WTC11 (cell line): ENCODE data around the gene OR4N5.

Experiments used
- CREM ChIP-seq: sonication (generic); formaldehyde crosslinking; IDR thresholded peaks from 2 replicates; pipeline ENCODE4 v1.8.1; 2022; ENCODE audit warnings: mild to moderate bottlenecking, missing genetic modification reagents, moderate library complexity
- NFYB ChIP-seq: sonication (generic); formaldehyde crosslinking; conservative IDR thresholded peaks from 2 replicates; pipeline ENCODE4 v1.8.0; 2022; ENCODE audit warnings: low read depth, missing genetic modification reagents
- NR1H2 ChIP-seq: sonication (generic); formaldehyde crosslinking; IDR thresholded peaks from 2 replicates; pipeline ENCODE4 v1.9.0; 2021; ENCODE audit warnings: mild to moderate bottlenecking, moderate library complexity, missing genetic modification reagents
- SP1 ChIP-seq: sonication (generic); formaldehyde crosslinking; conservative IDR thresholded peaks from 2 replicates; pipeline ENCODE4 v1.8.1; 2022; ENCODE audit warnings: missing genetic modification reagents
- TCF7 ChIP-seq: sonication (generic); formaldehyde crosslinking; IDR thresholded peaks from 2 replicates; pipeline ENCODE4 v1.8.0; 2022; ENCODE audit warnings: mild to moderate bottlenecking, low read depth, missing genetic modification reagents, moderate library complexity
- ZNF232 ChIP-seq: sonication (generic); formaldehyde crosslinking; IDR thresholded peaks from 2 replicates; pipeline ENCODE4 v1.8.0; 2022; ENCODE audit warnings: mild to moderate bottlenecking, missing genetic modification reagents
- TF ChIP-seq, protein P1 (sequence below): fragments of 200-600 bp; IDR thresholded peaks from 2 replicates; pipeline ENCODE4 v1.8.0; 2022; ENCODE audit warnings: antibody characterized with exemption
- TF ChIP-seq, protein P2 (sequence below): sonication (generic); formaldehyde crosslinking; IDR thresholded peaks from 2 replicates; pipeline ENCODE4 v1.8.0; 2022; ENCODE audit warnings: mild to moderate bottlenecking, missing genetic modification reagents
- TF ChIP-seq, protein P3 (sequence below): sonication (generic); formaldehyde crosslinking; IDR thresholded peaks from 2 replicates; pipeline ENCODE4 v1.8.0; 2022; ENCODE audit warnings: mild to moderate bottlenecking, missing genetic modification reagents
- TF ChIP-seq, protein P4 (sequence below): sonication (generic); formaldehyde crosslinking; IDR thresholded peaks from 2 replicates; pipeline ENCODE4 v1.8.0; 2022; ENCODE audit warnings: mild to moderate bottlenecking, missing genetic modification reagents

DNA sequence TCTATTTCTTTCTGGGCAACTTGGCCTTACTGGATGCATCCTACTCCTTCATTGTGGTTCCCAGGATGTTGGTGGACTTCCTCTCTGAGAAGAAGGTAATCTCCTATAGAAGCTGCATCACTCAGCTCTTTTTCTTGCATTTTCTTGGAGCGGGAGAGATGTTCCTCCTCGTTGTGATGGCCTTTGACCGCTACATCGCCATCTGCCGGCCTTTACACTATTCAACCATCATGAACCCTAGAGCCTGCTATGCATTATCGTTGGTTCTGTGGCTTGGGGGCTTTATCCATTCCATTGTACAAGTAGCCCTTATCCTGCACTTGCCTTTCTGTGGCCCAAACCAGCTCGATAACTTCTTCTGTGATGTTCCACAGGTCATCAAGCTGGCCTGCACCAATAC is 5.3 kb downstream of the OR4N5 start:
- TF ChIP-seq CREM (CRISPR knock-in tag), result no peak
- TF ChIP-seq, protein P1, sequence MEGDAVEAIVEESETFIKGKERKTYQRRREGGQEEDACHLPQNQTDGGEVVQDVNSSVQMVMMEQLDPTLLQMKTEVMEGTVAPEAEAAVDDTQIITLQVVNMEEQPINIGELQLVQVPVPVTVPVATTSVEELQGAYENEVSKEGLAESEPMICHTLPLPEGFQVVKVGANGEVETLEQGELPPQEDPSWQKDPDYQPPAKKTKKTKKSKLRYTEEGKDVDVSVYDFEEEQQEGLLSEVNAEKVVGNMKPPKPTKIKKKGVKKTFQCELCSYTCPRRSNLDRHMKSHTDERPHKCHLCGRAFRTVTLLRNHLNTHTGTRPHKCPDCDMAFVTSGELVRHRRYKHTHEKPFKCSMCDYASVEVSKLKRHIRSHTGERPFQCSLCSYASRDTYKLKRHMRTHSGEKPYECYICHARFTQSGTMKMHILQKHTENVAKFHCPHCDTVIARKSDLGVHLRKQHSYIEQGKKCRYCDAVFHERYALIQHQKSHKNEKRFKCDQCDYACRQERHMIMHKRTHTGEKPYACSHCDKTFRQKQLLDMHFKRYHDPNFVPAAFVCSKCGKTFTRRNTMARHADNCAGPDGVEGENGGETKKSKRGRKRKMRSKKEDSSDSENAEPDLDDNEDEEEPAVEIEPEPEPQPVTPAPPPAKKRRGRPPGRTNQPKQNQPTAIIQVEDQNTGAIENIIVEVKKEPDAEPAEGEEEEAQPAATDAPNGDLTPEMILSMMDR, result no peak
- no peak for TF ChIP-seq NR1H2
- TF ChIP-seq, protein P2, sequence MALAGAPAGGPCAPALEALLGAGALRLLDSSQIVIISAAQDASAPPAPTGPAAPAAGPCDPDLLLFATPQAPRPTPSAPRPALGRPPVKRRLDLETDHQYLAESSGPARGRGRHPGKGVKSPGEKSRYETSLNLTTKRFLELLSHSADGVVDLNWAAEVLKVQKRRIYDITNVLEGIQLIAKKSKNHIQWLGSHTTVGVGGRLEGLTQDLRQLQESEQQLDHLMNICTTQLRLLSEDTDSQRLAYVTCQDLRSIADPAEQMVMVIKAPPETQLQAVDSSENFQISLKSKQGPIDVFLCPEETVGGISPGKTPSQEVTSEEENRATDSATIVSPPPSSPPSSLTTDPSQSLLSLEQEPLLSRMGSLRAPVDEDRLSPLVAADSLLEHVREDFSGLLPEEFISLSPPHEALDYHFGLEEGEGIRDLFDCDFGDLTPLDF (CRISPR knock-in tag), result no peak
- TF ChIP-seq, protein P3, sequence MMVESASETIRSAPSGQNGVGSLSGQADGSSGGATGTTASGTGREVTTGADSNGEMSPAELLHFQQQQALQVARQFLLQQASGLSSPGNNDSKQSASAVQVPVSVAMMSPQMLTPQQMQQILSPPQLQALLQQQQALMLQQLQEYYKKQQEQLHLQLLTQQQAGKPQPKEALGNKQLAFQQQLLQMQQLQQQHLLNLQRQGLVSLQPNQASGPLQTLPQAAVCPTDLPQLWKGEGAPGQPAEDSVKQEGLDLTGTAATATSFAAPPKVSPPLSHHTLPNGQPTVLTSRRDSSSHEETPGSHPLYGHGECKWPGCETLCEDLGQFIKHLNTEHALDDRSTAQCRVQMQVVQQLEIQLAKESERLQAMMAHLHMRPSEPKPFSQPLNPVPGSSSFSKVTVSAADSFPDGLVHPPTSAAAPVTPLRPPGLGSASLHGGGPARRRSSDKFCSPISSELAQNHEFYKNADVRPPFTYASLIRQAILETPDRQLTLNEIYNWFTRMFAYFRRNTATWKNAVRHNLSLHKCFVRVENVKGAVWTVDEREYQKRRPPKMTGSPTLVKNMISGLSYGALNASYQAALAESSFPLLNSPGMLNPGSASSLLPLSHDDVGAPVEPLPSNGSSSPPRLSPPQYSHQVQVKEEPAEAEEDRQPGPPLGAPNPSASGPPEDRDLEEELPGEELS (CRISPR knock-in tag), result no peak
- no peak for TF ChIP-seq ZNF232 (CRISPR knock-in tag)
- TF ChIP-seq TCF7 (CRISPR knock-in tag), result no peak
- TF ChIP-seq NFYB (CRISPR knock-in tag), result no peak
- TF ChIP-seq, protein P4, sequence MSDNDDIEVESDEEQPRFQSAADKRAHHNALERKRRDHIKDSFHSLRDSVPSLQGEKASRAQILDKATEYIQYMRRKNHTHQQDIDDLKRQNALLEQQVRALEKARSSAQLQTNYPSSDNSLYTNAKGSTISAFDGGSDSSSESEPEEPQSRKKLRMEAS (CRISPR knock-in tag), result no peak
- no peak for TF ChIP-seq SP1
